HEK293 (cell line): ENCODE data around the gene AHCY.
"Not testable (repeated sequence)": the region's sequence is repeated elsewhere in the genome, so short reads cannot be mapped to it uniquely, and the experiment has no call there.

ENCODE experiments used
- ELK4 ChIP-seq: IDR thresholded peaks from 2 replicates; pipeline ENCODE4 v1.6.1; 2011; ENCODE audit warnings: mild to moderate bottlenecking, low read depth, low read length, borderline replicate concordance
- GLIS2 ChIP-seq: fragments of 450-650 bp; formaldehyde crosslinking; IDR thresholded peaks from 2 replicates; pipeline ENCODE4 v1.5.1; 2016; ENCODE audit warnings: missing biosample characterization, missing genetic modification characterization
- ZNF274 ChIP-seq, 2 experiments: fragments of 200-500 bp in 1 of 2; fragments of 450-650 bp in 1 of 2; sonication (Bioruptor generic) in 1 of 2; formaldehyde crosslinking in 1 of 2; IDR thresholded peaks; 2 replicates each; pipeline versions ENCODE4 v1.5.1 to v1.6.1; 2014 to 2016; ENCODE audit warnings: borderline replicate concordance in 1 of 2, inconsistent platforms in 1 of 2, low read length in 1 of 2, missing biosample characterization in 1 of 2, missing genetic modification characterization in 1 of 2
- TF ChIP-seq, protein P1 (sequence below): sonication (generic); formaldehyde crosslinking; IDR thresholded peaks from 2 replicates; pipeline ENCODE4 v1.8.1; 2022; ENCODE audit warnings: mild to moderate bottlenecking, moderate library complexity, missing genetic modification reagents

DNA sequence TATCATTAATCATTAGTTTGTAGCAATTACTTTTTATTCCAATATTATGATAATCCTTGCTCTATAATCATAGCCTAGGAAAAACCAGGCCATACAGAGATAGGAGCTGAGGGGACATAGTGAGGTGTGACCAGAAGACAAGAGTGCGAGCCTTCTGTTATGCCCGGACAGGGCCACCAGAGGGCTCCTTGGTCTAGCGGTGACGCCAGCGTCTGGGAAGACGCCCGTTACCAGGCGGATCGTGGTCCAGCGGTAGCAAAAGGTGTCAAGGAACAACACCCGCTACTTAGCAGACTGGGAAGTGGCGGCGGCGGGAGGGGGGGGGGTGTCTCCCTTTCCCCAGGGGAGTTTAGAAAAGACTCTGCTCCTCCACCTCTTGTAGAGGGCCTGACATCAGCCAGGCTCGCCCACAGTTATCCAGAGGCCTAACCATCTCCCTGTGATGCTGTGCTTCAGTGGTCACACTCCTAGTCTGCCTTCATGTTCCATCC is 4.8 kb downstream of the AHCY start:
- not testable (repeated sequence) for TF ChIP-seq GLIS2 (tag by site-specific recombination); ELK4; ZNF274 (IDR thresholded peaks at IDR 0.05; ENCODE audit: low read length); ZNF274 (tag by site-specific recombination; IDR thresholded peaks at IDR 0.05; ENCODE audit: borderline replicate concordance)
- TF ChIP-seq, protein P1, sequence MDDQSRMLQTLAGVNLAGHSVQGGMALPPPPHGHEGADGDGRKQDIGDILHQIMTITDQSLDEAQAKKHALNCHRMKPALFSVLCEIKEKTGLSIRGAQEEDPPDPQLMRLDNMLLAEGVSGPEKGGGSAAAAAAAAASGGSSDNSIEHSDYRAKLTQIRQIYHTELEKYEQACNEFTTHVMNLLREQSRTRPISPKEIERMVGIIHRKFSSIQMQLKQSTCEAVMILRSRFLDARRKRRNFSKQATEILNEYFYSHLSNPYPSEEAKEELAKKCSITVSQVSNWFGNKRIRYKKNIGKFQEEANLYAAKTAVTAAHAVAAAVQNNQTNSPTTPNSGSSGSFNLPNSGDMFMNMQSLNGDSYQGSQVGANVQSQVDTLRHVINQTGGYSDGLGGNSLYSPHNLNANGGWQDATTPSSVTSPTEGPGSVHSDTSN (CRISPR knock-in tag): not testable (repeated sequence)
